Chondrocyte (in vitro differentiated cells): Measurements from ENCODE around the gene NRL. TPM values are rescaled to one million over a fixed set of nuclear protein-coding genes. Genes with fewer than 3 reads are reported as not detected.
A peak's percentile ranks its signal among the peaks of the same experiment; 100 is the strongest.

Experiments used
- DNase-seq: peaks from one replicate; pipeline ENCODE4 v3.0.0; 2021; ENCODE audit warnings: mixed read lengths, low spot score
- H3K27ac Mint-ChIP-seq: one replicate; pipeline ENCODE4 v1.8.0; 2021; ENCODE audit warnings: mild to moderate bottlenecking, moderate library complexity, mixed read lengths; ENCODE audit not compliant: unreplicated experiment
- H3K27me3 Mint-ChIP-seq: 2 replicates; pipeline ENCODE4 v1.8.0; 2021; ENCODE audit warnings: low read depth, mixed read lengths
- H3K36me3 Mint-ChIP-seq: 2 replicates; pipeline ENCODE4 v1.8.0; 2021; ENCODE audit warnings: low read depth, mixed read lengths
- H3K4me1 Mint-ChIP-seq: 2 replicates; pipeline ENCODE4 v1.8.0; 2021; ENCODE audit warnings: low read depth, mild to moderate bottlenecking, mixed read lengths
- H3K4me3 Mint-ChIP-seq: one replicate; pipeline ENCODE4 v1.8.0; 2021; ENCODE audit warnings: mild to moderate bottlenecking, moderate library complexity, mixed read lengths; ENCODE audit not compliant: unreplicated experiment
- H3K9me3 Mint-ChIP-seq: 2 replicates; pipeline ENCODE4 v1.8.0; 2021; ENCODE audit warnings: low read depth, mixed read lengths
- total RNA-seq: library from RNA; stranded (reverse); gene quantifications from 3 replicates; pipeline ENCODE4 v1.2.1, GENCODE V29; 2021
- TF ChIP-seq, protein P1 (sequence below): fragments of 200-600 bp; sonication (generic); IDR thresholded peaks from 2 replicates; pipeline ENCODE4 v1.5.0; 2021; ENCODE audit warnings: antibody characterized with exemption, mild to moderate bottlenecking, moderate library complexity

The NRL gene
- total RNA-seq, 1 donor from 2014 or later = 1.6 TPM

DNA sequence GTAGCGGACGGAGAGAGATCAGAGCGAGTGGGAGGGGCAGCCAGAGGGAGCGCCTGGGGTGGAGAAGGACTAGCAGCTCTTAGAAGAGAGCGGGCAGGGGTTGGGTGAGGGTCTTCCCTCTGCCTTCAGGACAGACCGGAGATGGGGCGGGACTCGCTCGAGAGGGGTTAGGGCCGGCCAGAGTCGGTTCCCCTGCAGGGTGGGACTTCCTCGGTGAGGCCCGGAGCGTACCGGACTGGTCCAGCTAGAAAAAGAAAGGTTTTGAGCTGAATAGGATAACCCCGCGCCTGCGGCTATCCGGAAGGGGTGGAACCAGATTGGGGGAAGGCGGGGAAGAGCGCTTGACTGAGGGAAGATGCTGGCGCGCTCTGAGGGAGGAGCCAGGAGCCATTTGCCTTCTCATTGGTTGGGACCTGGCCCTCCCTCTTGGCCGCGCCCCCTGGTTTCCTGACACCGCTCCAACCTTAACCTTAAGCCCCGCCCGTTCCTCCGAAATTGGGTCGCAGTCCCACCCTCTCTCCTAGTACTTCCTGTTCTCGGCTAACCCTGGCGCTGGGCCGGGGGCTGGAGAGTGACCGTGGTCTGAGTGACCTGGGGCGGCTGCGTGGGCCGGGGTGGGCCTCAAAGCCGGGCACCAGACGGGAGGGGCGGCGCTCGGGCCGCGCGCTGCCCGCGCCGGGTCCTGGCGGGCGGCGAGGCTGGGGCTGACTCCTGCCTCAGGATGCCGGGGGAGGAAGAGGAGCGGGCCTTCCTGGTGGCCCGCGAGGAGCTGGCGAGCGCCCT lies 32.4 kb upstream of the NRL start, which contains the start of gene RNF31:
Gene RNF31, plus strand, starts transcription at position 521 of the 783 bp plus-strand sequence. Its CDS starts 201 bp downstream, at position 722.
- H3K4me1 Mint-ChIP-seq = peaks cover 31% of the 10 kb centered on the region
- peak within 1 kb of the TSS; percentile 98 for H3K4me3 Mint-ChIP-seq
- H3K27me3 Mint-ChIP-seq = no peaks in the 10 kb centered on the region
- peaks cover 13% of the 10 kb centered on the region for H3K36me3 Mint-ChIP-seq
- TF ChIP-seq, protein P1, sequence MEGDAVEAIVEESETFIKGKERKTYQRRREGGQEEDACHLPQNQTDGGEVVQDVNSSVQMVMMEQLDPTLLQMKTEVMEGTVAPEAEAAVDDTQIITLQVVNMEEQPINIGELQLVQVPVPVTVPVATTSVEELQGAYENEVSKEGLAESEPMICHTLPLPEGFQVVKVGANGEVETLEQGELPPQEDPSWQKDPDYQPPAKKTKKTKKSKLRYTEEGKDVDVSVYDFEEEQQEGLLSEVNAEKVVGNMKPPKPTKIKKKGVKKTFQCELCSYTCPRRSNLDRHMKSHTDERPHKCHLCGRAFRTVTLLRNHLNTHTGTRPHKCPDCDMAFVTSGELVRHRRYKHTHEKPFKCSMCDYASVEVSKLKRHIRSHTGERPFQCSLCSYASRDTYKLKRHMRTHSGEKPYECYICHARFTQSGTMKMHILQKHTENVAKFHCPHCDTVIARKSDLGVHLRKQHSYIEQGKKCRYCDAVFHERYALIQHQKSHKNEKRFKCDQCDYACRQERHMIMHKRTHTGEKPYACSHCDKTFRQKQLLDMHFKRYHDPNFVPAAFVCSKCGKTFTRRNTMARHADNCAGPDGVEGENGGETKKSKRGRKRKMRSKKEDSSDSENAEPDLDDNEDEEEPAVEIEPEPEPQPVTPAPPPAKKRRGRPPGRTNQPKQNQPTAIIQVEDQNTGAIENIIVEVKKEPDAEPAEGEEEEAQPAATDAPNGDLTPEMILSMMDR = no peak
- H3K27ac Mint-ChIP-seq = peak within 1 kb of the TSS; percentile 97
- DNase-seq = peak; percentile 99
- no peaks in the 10 kb centered on the region for H3K9me3 Mint-ChIP-seq

DNA sequence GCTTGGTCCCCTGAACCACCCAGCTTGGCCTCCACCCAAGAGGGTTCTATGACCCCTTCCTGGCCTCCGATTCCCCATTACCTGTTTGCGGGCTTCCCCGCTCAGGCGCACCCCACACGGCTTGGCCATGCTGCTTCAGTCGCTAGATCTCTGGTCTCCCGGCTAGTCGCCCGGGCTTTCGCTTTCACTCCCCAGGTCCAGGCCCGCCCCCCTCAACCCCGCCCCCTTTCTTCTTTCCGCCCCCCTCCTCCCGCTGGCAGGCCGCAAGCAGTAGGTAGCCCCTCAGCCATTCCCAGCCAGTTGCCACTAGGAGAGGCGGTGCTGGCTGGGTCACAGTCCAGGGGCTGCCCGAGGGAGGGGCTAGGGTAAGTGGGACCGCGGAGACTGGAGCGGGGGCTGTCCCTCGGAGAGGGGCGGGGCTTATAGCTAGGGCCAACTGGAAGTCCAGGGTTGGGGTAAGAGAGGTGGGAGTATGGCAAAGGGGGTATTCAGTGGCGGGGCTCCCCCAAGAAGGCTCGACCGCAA lies 31.8 kb upstream of the NRL start, which contains the start of gene PSME2:
Gene PSME2, minus strand, starts transcription at position 158 of the 525 bp plus-strand sequence. Its CDS starts 29 bp downstream, at position 129.
- Mint-ChIP-seq H3K9me3 (no peaks in the 10 kb centered on the region), H3K27me3 (no peaks in the 10 kb centered on the region), H3K36me3 (peaks cover 10% of the 10 kb centered on the region), H3K4me1 (peaks cover 38% of the 10 kb centered on the region), H3K4me3 (peak within 1 kb of the TSS; percentile 98), H3K27ac (peak within 1 kb of the TSS; percentile 97)
- peak; percentile 98 for DNase-seq
- TF ChIP-seq, protein P1 = peak; percentile 12

DNA sequence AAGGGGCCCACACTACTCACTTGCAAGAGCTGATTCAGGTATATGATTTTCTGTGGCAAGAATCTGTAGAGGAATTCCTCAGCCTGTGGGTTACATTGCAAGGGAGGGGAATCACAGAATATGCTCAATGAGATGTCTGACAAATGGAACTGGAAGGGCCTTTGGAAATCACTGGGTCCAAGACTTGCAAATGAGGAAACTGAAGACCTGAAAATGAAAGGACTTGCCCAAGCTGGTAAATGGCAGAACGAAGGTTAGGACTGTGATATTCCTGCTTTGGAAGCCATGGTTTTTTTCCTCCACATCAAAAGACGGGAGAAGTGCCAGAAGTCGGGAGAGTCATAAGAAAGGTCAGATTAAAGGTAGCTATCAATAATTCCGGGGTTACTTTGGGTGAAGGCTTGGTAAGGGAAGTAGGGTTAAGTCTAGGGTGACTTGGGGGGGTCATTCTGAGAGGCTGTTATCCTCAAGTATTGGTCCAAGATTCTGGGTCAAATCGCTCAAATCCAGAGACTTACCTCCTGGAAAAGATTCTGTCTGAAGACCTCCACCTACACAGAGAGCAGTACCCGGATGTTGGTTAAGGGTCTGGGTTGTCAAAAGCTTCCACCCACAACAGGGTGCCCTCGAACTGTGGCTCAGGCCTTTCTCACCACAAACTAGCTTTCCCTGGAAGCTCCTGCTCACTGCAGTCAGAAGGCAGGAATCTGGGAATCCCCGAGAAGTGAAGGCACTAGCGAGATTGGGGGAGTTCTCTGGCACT lies 31.1 kb upstream of the NRL start:
- Mint-ChIP-seq H3K4me1 (peaks cover 40% of the 10 kb centered on the region), H3K9me3 (no peaks in the 10 kb centered on the region), H3K4me3 (peak overlapping the region; percentile 98), H3K27ac (peak overlapping the region; percentile 97), H3K27me3 (no peaks in the 10 kb centered on the region), H3K36me3 (peaks cover 7% of the 10 kb centered on the region)
- no peak for DNase-seq
- TF ChIP-seq, protein P1 = no peak

DNA sequence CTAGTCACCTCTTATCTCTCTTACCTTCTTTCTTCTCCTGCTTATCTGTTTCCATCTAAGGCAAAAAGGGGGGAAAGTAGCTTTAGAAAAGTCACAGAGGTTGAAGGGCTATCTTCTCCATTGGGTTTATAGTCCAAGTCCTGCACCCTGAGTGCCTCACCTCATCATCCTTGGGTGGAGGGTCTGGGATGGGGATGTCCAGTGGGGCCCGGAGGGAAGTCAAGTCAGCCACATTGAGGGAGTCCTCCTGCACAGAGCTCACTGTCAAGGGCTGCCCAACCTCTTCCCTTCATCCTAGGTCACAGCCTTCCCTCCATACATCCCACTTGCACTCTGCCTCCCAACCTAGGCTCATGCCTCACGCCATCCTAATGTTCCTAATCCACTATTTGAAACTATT lies 30.5 kb upstream of the NRL start:
- Mint-ChIP-seq H3K27ac (no peak overlapping the region), H3K27me3 (no peaks in the 10 kb centered on the region), H3K9me3 (no peaks in the 10 kb centered on the region), H3K4me3 (no peak overlapping the region), H3K4me1 (peaks cover 46% of the 10 kb centered on the region), H3K36me3 (peaks cover 5% of the 10 kb centered on the region)
- DNase-seq = peak; percentile 52
- TF ChIP-seq, protein P1 = no peak

DNA sequence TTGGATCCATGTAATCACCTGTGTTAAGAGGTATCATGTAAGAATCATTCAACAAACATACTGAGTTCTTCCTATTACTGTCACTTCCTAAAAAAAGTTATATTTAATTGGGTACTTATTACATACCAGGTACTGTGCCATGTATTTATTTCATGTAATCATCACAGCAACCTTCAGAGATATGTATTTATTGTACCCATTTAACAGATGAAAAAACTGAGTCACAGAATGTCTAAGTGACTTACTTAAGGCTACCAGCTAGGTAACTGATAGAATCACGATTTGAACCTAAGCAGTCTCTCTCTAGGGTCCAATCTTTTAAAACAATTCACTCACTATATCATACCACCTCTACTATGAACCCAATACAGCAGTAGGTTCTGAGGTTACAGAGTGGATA lies 29.7 kb upstream of the NRL start:
- H3K36me3 Mint-ChIP-seq = peaks cover 3% of the 10 kb centered on the region
- no peak for DNase-seq
- peak overlapping the region; percentile 16 for H3K4me3 Mint-ChIP-seq
- H3K27me3 Mint-ChIP-seq = no peaks in the 10 kb centered on the region
- H3K9me3 Mint-ChIP-seq = no peaks in the 10 kb centered on the region
- no peak overlapping the region for H3K27ac Mint-ChIP-seq
- TF ChIP-seq, protein P1 = no peak
- H3K4me1 Mint-ChIP-seq = peaks cover 50% of the 10 kb centered on the region
